HG03095 (cell line): ENCODE measurements around the gene NAGPA.

Experiments
- ATAC-seq: cut with Tn5 transposase; IDR thresholded peaks from one replicate; pipeline ENCODE4 v1.9.1; 2021; ENCODE audit warnings: moderate library complexity; ENCODE audit not compliant: unreplicated experiment

NAGPA gene

DNA sequence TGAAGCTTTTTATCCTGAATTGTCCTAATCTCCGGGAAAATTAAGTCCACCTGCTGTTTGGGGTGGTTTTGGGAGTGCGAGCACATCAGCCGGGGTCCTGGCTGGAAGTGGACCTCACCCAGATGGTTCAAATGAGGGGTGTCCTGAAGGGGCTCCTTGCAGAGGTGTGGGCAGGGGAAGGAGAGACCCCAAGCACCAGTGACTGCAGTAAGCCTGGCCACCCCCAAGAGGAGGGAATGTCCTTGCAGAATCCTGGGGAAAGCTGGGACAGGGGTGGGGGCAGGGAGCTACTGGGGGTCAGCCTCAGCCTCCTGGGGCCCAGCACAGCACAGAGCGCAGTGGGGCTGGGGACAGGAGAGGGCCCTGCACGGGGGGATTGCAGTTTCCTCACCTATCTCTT lies 29.4 kb downstream of the NAGPA start:
- ATAC-seq: no peak

DNA sequence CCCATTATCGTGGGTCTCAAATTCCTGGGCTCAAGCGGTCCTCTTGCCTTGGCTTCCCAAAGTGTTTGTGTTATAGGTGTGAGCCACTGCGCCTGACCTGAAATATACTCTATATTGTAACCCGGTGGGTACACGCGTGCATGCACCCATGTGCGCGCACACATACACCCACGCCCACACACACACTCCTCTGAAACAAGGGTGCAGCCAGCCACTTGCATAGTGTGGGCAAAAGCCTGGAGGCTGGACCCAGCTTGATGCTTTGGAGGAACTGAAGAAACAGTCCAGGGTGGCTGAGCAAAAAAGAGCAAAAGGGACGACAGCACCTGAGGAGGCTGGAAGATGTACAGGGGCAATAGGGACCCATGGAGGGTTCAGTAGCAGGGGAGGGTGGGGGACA lies 29.9 kb downstream of the NAGPA start:
- no peak for ATAC-seq

DNA sequence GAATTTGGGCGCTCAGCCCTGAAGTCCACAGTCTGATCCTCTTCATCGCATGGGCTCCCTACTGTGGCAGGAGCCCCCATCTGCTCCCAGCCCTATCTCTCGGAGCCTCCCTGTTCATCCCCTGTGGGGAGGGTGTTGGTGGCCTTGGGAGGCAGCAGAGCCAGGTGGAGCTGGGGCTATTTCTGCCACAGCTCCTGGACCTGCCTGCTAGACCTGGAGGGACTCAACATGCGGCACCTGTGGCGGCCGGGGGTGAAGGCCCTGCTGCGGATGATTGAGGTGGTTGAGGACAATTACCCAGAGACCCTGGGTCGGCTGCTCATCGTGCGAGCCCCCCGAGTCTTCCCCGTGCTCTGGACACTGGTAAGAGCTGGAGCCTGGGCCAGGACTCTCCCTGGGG lies 30.5 kb downstream of the NAGPA start:
- no peak for ATAC-seq

DNA sequence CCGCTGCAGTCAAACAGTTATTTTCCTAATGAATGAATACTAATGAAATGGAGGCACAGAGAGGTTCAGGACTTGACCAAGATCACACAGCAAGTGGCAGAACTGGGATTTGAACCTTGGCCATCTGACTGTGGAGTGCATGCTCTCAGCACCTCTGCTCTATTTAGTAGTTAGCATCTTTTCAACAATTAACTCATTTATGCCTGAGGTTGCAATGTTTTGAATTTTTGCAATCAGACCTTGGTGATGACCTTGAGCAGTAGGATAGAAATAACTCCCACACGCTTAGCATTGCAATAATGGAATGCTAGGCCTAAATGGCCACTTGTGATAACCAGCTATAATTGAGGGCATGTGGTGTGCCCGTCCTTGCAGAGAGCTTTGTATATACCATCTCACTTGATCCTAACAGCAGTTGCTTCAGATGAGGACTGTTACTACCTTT lies 31.0 kb downstream of the NAGPA start:
- ATAC-seq: no peak

DNA sequence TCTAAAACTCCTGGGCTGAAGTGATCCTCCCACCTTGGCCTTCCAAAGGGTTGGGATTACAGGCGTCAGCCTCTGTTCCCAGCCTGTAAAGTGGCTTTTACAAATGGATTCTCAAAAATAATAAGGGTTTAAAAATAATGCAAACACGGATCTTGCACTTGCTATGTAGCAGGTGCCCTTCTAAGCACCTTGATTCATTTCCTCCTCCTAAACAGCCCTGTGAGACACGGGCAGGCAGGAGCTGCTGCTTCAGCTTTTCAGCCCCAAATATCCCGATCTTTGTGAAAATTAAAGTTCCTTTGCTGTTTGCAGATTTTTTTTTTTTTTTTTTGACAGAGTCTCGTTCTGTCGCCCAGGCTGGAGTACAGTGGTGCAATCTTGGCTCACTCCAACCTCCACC lies 31.7 kb downstream of the NAGPA start:
- no peak for ATAC-seq

DNA sequence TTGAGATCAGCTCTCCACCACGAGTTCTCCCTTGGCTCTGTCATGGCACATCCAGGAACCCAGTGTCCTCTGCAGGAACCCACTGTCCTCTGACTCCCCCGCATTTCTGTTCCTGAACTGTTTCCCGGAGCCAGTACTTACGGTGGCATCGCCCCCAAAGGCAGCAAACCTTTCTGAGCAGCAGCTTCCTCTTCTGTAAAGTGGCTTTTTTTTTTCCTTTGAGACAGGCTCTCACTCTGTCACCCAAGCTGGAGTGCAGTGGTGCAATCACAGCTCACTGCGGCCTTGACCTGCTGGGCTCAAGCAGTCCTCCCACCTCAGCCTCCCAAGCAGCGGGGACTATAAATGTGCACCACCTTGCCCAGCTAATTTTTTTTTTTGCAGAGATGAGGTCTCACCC lies 32.2 kb downstream of the NAGPA start:
- no peak for ATAC-seq

DNA sequence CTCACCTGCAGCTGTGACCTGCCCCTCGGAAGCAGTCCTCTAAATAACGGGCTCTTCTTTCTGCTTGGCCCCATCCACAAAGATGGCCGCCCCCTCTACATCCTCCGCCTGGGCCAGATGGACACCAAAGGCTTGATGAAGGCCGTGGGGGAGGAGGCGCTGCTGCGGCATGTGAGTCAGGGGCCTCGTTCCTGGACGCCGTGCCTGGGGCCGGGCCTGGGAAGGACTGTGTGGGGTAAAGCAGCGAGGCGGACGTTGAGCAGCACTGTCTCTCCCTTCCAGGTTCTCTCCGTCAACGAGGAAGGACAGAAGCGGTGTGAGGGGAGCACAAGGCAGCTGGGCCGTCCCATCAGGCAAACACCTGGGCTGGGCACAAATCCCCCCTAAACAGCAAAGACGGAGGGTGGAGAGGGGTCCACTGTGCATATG lies 33.1 kb downstream of the NAGPA start:
- ATAC-seq: no peak

DNA sequence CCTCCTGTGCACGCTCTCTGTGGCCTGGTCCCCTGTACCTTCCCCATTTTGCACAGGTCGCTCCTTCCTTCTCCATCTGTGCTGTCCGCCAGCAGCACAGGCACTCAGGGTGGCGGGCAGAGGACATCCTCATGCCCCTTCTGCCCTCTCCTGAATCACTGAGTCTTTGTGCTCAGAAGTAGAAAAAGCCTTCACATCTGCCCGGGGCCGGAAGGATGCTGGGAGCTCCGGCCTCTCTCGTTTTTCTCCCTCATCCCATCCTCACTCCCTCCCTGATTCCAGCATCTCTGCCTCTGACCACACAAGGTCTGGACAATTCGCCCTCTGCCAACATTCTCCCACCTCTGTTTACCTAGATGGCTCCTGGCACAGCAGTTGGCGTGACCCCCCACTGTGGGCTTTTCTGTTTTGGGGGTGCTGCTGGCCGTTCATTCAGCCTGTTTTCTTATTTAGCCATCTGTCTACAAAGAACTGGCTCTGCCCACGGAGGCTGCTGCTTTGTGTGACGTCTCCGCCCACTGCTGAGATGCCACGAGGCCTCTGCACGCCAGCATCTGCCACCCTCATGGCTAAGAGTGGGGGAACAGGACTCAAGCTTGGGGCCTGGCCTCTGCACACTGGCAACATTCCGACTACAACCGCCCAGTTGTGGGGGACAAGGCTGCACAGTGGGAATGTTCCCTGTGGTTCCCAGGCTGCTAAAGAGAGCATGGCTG lies 38.9 kb downstream of the NAGPA start:
- ATAC-seq: no peak

DNA sequence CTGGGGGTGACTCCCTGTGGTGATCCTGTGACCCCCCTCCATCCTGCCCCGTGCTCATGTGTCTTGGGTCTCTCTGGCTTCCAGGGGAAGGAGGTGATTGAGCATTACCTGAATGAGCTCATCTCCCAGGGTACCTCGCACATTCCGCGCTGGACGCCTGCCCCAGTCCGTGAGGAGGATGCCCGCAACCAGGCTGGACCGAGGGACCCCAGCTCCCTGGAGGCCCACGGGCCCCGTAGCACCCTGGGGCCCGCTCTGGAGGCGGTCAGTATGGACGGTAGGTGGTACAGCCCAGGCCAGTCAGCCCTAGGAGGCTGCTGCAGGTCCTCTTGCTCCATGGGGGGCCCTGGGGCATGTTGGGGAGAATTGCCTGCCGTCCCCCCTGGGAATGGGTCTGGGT lies 42.0 kb downstream of the NAGPA start:
- ATAC-seq: no peak

DNA sequence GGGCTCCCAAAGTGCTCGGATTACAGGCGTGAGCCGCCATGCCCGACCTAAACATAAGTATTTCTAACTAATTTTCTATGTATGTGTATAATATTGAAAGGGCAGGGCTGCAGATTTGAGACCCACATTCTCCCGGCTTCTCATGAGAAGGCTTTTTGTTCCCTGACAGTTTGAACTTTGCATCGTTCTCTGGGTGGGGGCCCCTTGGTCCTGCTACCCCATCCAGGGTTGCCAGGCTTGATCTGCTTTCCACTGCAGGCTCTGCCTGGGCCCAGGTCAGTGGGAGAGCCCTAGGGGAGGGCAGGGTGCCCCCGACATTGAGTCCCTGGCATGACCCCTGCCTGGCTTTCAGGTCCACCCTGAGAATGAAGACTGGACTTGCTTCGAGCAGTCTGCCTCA lies 43.3 kb downstream of the NAGPA start:
- no peak for ATAC-seq

DNA sequence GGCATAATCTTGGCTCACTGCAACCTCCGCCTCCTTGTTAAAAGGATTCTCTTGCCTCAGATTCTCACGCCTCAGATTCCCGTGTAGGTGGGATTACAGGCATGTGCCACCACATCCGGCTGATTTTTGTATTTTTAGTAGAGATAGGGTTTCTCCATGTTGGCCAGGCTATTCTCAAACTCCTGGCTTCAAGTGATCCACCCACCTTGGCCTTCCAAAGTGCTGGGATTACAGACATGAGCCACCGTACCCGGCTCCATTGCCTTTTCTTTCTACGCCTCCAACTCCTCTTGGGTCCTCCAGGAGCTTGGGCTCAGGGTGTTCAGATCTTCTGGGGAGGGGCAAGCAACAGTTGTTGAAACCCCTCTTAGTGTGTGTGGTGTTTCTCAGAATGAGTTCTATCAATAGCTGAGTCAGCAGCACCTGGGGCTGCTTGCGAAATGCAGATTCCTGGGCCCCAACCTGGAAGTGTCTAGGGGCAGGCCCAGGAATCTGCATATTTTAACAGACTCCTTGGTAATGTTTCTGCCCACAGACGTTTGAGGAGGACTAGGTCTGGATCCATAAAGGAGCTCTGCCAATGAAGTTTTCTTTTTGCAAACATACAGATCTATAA lies 44.2 kb downstream of the NAGPA start:
- no peak for ATAC-seq

DNA sequence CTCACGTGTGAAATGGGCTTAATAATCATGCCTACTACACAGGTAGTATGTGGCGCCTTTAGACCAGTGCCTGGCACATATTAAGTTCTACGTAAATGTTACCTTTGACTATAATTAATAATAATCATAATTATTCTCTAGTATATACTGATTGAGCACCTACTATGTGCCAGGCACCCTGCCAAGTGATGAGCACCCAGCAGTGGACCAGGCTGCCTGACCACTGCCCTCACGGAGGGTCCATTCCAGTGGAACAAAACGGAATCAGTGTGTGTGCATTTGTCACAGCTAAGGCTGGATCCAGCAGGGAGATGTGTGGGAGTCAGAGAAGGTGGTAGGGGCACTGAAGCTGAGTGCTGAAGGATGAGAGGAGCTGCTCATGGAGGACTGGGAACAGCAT lies 45.1 kb downstream of the NAGPA start:
- ATAC-seq: no peak

DNA sequence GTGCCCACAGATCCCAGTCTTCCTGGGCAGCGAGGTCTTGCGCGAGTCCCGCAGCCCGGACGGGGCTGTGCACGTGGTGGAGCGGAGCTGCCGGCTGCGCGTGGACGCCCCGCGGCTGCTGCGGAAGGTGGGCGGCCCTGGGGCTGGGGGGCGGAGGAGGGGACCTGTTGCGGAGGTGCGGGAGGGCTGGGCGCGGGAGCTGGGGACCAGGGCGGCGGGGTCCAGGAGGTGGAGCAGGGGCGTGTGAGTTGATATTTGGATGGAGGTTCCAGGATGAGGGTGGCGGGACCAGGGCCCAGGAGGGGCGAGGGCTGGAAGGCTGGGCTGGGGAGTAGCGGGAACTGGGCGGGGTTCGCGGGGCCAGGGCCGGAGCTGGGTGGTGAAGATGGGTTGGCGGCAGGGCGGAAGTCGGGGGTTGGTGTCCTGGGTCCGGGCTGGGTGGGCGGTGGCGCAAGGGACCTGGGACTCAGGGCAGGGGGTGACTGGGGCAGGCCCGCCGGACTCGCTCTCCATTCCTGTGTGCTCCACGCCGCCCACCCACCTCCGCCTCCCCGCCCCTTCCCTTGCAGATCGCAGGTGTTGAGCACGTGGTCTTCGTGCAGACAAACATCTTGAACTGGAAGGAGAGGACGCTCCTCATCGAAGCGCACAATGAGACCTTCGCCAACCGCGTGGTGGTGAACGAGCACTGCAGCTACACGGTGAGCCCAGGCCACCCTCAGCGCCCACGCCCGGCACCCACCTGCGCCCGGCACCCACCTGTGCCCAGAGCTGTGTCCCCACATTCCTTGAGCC lies 46.0 kb downstream of the NAGPA start:
- ATAC-seq: no peak

DNA sequence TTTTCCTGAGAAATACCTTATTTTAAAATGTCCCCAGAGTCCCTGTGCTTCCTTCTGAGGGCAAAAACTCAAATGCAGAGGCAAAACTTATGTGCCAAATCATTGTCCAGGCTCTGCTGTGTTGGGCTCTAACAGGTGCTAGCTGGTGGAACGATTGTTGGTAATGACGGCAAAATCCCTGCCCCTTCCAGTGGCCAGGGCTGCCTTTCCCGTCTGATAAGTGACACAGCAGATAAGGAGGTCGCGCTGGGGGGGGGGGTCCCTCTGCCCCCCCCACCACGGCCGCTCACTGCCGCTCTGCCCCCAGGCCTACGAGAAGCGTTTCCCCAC lies 46.5 kb downstream of the NAGPA start:
- no peak for ATAC-seq

DNA sequence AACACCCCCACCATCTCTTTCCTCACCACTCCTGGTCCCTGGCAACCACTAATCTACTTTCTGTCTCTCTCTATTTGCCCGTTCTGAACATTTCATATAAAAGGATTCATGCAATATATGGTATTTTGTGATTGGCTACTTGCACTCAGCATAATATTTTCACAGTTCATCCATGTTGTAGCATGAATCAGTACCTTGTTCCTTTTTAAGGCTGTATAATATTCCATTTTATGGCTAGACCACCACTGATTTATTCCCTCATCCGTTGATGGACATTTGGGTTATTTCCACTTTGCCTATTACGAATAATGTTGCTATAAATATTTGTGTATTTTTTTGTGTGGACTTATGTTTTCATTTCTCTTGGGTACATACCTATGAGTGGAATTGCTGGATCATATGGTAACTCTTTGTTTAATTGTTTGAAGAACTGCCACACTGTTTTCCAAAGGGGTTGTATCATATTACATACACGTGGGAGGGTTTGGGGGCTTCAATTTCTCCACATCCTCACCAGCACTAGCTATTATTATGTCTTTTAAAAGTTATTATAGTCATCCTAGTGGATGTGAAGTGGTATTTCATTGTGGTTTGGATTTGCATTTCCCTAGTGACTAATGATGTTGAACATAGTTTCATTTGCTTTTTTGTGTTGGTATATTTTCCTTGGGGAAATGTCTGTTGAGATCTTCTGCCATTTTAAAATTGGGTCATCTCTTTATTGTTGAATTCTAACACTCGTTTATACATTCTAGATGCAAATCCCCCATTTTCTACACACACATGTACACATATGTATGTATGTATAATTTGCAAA lies 49.4 kb downstream of the NAGPA start:
- no peak for ATAC-seq

DNA sequence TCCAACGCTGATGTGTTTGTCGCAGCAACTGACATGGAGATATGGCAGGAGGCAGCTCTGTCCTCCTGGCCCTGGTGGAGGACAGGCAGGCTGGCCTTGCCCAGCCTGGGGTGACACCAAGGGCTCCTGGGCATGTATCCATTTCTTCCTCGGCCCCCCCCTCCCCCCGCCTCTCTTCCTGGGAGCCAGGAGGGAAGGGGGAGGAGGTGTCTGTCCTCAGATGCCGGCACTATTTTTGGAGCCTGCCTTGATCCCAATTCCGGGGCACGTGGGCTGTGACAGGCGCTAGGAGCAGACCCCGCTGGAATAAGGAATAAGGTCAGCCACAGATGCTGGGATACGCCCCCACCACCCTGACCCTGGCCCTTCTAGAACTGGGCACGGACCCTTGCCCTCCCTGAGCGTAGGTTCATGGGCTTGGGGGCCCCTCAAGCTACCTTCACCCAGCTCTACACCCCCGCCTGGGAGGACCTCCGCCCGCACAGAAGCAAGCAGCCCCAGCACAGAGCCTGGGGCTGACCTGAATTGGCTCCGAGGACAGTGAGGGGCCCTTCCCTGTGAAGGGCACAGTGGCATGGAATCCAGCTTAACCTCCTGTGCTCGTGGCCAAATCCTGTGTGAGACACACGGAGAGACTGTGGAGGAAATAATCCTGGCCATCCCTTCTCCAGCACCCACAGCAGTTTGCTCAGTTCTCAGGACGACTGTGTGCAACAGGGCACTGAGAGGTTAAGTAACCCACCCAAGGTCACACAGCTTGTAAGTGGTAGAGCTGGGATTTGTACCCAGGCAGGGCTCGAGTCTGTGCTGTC lies 51.5 kb downstream of the NAGPA start:
- ATAC-seq: no peak

DNA sequence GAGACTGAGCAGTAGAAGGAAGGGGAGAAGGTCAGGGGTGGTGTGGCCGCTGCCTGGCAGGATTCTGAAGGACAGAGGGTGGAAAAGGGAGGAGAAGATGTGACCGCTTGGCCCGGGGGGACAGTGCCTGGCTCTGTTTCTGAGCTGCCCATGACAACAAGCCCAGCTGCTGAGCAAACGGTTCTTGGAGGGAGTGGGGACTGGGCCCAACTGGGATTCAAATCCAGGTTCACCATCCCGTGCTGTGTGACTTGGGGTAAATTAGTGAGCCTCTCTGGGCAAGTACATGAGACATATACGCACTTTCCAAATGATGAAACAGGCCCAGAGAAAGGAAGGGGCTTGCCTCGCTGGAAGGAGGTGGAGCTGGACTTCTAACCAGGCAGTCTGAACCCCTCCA lies 52.3 kb downstream of the NAGPA start:
- no peak for ATAC-seq

DNA sequence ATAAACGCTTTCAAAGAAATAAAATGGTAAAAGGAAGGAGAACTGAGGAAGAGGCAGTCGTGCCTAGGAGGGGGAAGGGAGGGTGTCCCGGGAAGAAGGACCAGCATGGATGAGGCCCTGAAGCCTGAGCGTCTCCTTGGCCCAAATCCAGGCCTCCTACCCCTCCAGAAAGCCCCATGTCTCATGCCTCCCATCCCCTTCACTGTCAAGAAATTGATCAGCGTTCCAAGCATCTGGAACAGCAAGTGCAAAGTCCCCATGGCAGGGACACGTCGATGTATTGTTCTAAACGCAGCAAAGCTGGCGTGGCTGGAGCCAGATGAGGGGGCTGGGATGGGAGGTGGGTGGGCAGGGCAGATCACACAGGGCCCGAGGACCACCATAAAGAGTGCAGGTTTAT lies 53.0 kb downstream of the NAGPA start:
- ATAC-seq: no peak

DNA sequence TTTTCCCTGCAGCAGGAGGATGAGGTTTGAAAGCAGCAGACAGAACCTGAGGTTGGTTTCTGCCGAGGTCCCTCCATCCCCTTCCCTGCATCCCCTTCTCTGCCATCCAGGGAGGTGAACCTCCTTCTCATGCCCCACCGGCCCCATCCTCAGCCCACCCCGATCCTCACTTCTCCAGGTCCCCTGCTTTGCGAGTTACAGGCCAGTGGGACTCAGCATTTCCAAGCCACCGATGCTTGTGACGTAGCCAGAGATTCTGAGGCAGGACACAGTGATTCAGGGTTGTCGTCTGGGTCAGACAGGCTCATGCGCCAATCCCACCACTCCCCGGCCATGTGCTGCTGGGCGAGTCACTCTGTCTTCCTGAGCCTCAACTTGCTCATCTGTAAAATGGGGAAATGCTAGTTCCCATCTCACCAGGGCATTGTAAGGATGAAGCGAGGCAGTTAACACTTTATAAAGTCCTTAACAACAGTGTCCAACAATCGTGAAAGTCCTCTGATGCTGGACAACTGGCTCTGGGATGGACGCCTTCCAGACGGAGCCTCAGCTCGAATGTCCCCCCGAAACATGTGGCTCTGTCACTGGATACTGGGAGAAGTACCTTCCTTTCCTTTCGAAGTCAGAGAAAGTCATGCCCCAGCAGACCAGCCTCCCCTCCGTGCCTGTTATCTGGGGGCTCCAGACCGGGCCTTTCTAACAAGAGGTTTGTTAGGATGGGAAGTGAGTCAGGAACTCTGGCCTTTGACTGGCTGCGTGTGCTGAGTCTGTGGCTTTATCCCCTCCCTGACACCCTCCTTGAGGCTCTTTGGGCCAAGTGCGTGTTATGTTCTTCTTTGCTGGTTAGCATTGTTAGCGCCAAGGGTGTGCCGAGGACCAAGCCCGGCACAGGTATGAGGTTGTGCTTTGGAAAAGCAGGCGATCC lies 53.7 kb downstream of the NAGPA start:
- ATAC-seq: no peak

DNA sequence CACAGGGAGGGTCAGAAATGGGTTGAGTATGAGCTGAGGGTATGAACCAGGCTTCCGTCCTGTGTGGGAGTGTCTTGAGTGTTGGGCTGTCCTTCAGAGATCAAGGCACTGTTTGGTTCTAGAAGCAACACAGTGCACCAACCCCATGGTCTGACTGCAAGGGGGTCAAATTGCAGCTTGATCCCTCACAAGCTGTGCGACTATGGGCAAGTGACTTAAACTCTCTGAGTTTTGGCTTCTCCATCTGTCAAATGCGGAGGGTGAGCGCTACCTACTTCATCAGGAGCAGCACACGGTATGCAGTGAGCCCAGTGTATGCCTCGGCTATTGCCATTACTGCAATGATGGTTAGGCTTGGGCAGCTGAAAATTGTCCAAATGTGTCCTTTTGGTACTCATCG lies 54.6 kb downstream of the NAGPA start:
- no peak for ATAC-seq
